Astrocyte (in vitro differentiated cells and primary cell): ENCODE data around the gene CCDC102B. TPM values are rescaled to one million over a fixed set of nuclear protein-coding genes. Genes with fewer than 3 reads are reported as not detected.

Experiments
- DNase-seq: peaks from one replicate; pipeline ENCODE4 v3.0.0-alpha.2; 2010; ENCODE audit warnings: low read depth
- FAIRE-seq: peaks from 2 replicates; lab custom pipeline; 2011; peaks lifted over from hg19 to GRCh38; lab: Jason Lieb, UNC
- H2AFZ ChIP-seq: 2 replicates; pipeline ENCODE4 v1.6.0; 2012; ENCODE audit warnings: low read depth, low read length, inconsistent platforms
- H3K27ac ChIP-seq: 2 replicates; pipeline ENCODE4 v1.5.1; 2011; ENCODE audit warnings: low read depth, low read length, inconsistent platforms
- H3K27me3 ChIP-seq: 2 replicates; pipeline ENCODE4 v1.6.0; 2011; ENCODE audit warnings: low read length, inconsistent platforms; ENCODE audit not compliant: insufficient read depth
- H3K36me3 ChIP-seq: 2 replicates; pipeline ENCODE4 v1.5.1; 2011; ENCODE audit warnings: low read length, inconsistent platforms; ENCODE audit not compliant: insufficient read depth
- H3K4me1 ChIP-seq: 2 replicates; pipeline ENCODE4 v1.5.1; 2011; ENCODE audit warnings: low read length, inconsistent platforms; ENCODE audit not compliant: insufficient read depth
- H3K4me2 ChIP-seq: 2 replicates; pipeline ENCODE4 v1.6.0; 2012; ENCODE audit warnings: low read length, inconsistent platforms
- H3K4me3 ChIP-seq: 2 replicates; pipeline ENCODE4 v1.5.1; 2011; ENCODE audit warnings: low read depth, mild to moderate bottlenecking, low read length, inconsistent platforms; ENCODE audit not compliant: insufficient read depth
- H3K79me2 ChIP-seq: 2 replicates; pipeline ENCODE4 v1.6.0; 2012; ENCODE audit warnings: mild to moderate bottlenecking, low read length, inconsistent platforms; ENCODE audit not compliant: insufficient read depth
- H3K9ac ChIP-seq: 2 replicates; pipeline ENCODE4 v1.6.0; 2012; ENCODE audit warnings: mild to moderate bottlenecking, low read length, inconsistent platforms
- H3K9me3 ChIP-seq: 2 replicates; pipeline ENCODE4 v1.5.1; 2012; ENCODE audit warnings: low read depth, mild to moderate bottlenecking, low read length, inconsistent platforms; ENCODE audit not compliant: insufficient read depth
- H4K20me1 ChIP-seq: 2 replicates; pipeline ENCODE4 v1.6.0; 2012; ENCODE audit warnings: low read length, inconsistent platforms; ENCODE audit not compliant: insufficient read depth
- H3K27ac Mint-ChIP-seq: one replicate; pipeline ENCODE4 v1.8.0; 2021; ENCODE audit warnings: mild to moderate bottlenecking, mixed read lengths; ENCODE audit not compliant: unreplicated experiment
- H3K27me3 Mint-ChIP-seq: one replicate; pipeline ENCODE4 v1.8.0; 2021; ENCODE audit warnings: low read depth, mixed read lengths; ENCODE audit not compliant: unreplicated experiment
- H3K36me3 Mint-ChIP-seq: one replicate; pipeline ENCODE4 v1.8.0; 2021; ENCODE audit warnings: low read depth, mixed read lengths; ENCODE audit not compliant: unreplicated experiment
- H3K4me1 Mint-ChIP-seq: one replicate; pipeline ENCODE4 v1.8.0; 2021; ENCODE audit warnings: low read depth, mixed read lengths; ENCODE audit not compliant: unreplicated experiment
- H3K4me3 Mint-ChIP-seq: one replicate; pipeline ENCODE4 v1.8.0; 2021; ENCODE audit warnings: mild to moderate bottlenecking, moderate library complexity, mixed read lengths; ENCODE audit not compliant: unreplicated experiment
- H3K9me3 Mint-ChIP-seq: one replicate; pipeline ENCODE4 v1.8.0; 2021; ENCODE audit warnings: mild to moderate bottlenecking, mixed read lengths; ENCODE audit not compliant: unreplicated experiment
- CTCF ChIP-seq: IDR thresholded peaks from 2 replicates; pipeline ENCODE4 v1.5.1; 2011; ENCODE audit warnings: low read depth, mild to moderate bottlenecking, inconsistent platforms, low read length, moderate library complexity; ENCODE audit not compliant: insufficient read depth
- EZH2 ChIP-seq: IDR thresholded peaks from 2 replicates; pipeline ENCODE4 v1.6.1; 2012; ENCODE audit warnings: mild to moderate bottlenecking, low read length, inconsistent platforms; ENCODE audit not compliant: insufficient read depth
- total RNA-seq: library from RNA; stranded (reverse); gene quantifications from 2 replicates; pipeline ENCODE4 v1.2.1, GENCODE V29; 2021

CCDC102B gene
- total RNA-seq, 1 donor from 2014 or later, result 7.9 TPM

GRCh38 chr18:68972176-68972575 lies 174.3 kb downstream of the CCDC102B start:
- H3K9me3 ChIP-seq, result no peaks in the 10 kb centered on the region
- Mint-ChIP-seq H3K9me3 (no peaks in the 10 kb centered on the region), H3K27ac (no peak overlapping the region), H3K27me3 (no peaks in the 10 kb centered on the region), H3K4me1 (peaks cover 3% of the 10 kb centered on the region), H3K36me3 (no peaks in the 10 kb centered on the region), H3K4me3 (no peak overlapping the region)
- H4K20me1 ChIP-seq, result no peaks in the 10 kb centered on the region
- no peak overlapping the region for H3K27ac ChIP-seq
- no peaks in the 10 kb centered on the region for H3K27me3 ChIP-seq
- no peak overlapping the region for H3K4me3 ChIP-seq
- DNase-seq (no peak), FAIRE-seq (no peak)
- H3K79me2 ChIP-seq, result no peaks in the 10 kb centered on the region
- H2AFZ ChIP-seq, result no peak overlapping the region
- H3K4me1 ChIP-seq, result no peaks in the 10 kb centered on the region
- no peaks in the 10 kb centered on the region for H3K36me3 ChIP-seq
- H3K4me2 ChIP-seq, result no peak overlapping the region
- no peak for TF ChIP-seq EZH2
- TF ChIP-seq CTCF, result no peak
- H3K9ac ChIP-seq, result no peak overlapping the region

GRCh38 chr18:68979737-68980136 lies 181.9 kb downstream of the CCDC102B start:
- Mint-ChIP-seq H3K36me3 (peaks cover 2% of the 10 kb centered on the region), H3K4me1 (peaks cover 1% of the 10 kb centered on the region), H3K27ac (no peak overlapping the region), H3K4me3 (no peak overlapping the region), H3K9me3 (no peaks in the 10 kb centered on the region), H3K27me3 (no peaks in the 10 kb centered on the region)
- FAIRE-seq, result no peak
- Histone ChIP-seq H3K27ac (no peak overlapping the region), H3K9ac (no peak overlapping the region), H3K4me1 (no peaks in the 10 kb centered on the region), H3K9me3 (no peaks in the 10 kb centered on the region), H3K36me3 (no peaks in the 10 kb centered on the region), H3K4me2 (no peak overlapping the region), H4K20me1 (no peaks in the 10 kb centered on the region), H3K4me3 (no peak overlapping the region), H2AFZ (no peak overlapping the region), H3K27me3 (no peaks in the 10 kb centered on the region), H3K79me2 (no peaks in the 10 kb centered on the region)
- no peak for DNase-seq
- TF ChIP-seq CTCF (no peak), EZH2 (no peak)

- Histone ChIP-seq H4K20me1 (no peaks in the 10 kb centered on the region), H3K36me3 (no peaks in the 10 kb centered on the region), H3K27ac (no peak overlapping the region), H3K27me3 (no peaks in the 10 kb centered on the region), H3K4me1 (no peaks in the 10 kb centered on the region), H3K4me3 (no peak overlapping the region), H3K79me2 (no peaks in the 10 kb centered on the region), H3K4me2 (no peak overlapping the region), H3K9ac (no peak overlapping the region), H2AFZ (no peak overlapping the region), H3K9me3 (no peaks in the 10 kb centered on the region)
- H3K9me3 Mint-ChIP-seq, result peaks cover 1% of the 10 kb centered on the region
- TF ChIP-seq EZH2 (no peak), CTCF (no peak)
- no peak for DNase-seq
- no peak for FAIRE-seq
- peaks cover 2% of the 10 kb centered on the region for H3K36me3 Mint-ChIP-seq
- H3K4me1 Mint-ChIP-seq, result peaks cover 1% of the 10 kb centered on the region
- no peak overlapping the region for H3K27ac Mint-ChIP-seq
- H3K27me3 Mint-ChIP-seq, result no peaks in the 10 kb centered on the region
- no peak overlapping the region for H3K4me3 Mint-ChIP-seq
These were observed 185.2 kb downstream of the CCDC102B start for GRCh38 chr18:68983126-68983525.
